Astrocyte of the cerebellum (primary cell): ENCODE results near the gene PIGK.

Experiments
- DNase-seq: peaks from one replicate; pipeline ENCODE4 v3.0.0-alpha.2; 2011; ENCODE audit warnings: low read depth
- H3K4me3 ChIP-seq: 2 replicates; pipeline ENCODE4 v1.5.1; 2011; ENCODE audit warnings: mild to moderate bottlenecking, low read depth, low read length, moderate library complexity
- CTCF ChIP-seq: IDR thresholded peaks from 2 replicates; pipeline ENCODE4 v1.5.1; 2012; ENCODE audit warnings: low read length, low read depth, moderate library complexity, mild to moderate bottlenecking; ENCODE audit errors: missing control alignments
- in situ Hi-C: cut with HindIII; loops from 2 replicates; pipeline ENCODE4 v1.10.0; 2017; ENCODE audit warnings: low sequenced_read_pairs

PIGK gene

GRCh38 chr1:77095236-77095635 is 124.0 kb downstream of the PIGK start:
- no peak for TF ChIP-seq CTCF
- DNase-seq: no peak
- H3K4me3 ChIP-seq: no peak overlapping the region
- in situ Hi-C loops: no loop called here

GRCh38 chr1:77089756-77090155 is 129.5 kb downstream of the PIGK start:
- in situ Hi-C loops: no loop called here
- no peak for TF ChIP-seq CTCF

GRCh38 chr1:77085109-77085508 is 134.1 kb downstream of the PIGK start:
- H3K4me3 ChIP-seq: no peak overlapping the region
- in situ Hi-C loops: no loop called here
- TF ChIP-seq CTCF: no peak
- DNase-seq: no peak

More at GRCh38 chr1:77089756-77090155, 129.5 kb downstream of the PIGK start:
- no peak for DNase-seq
- no peak overlapping the region for H3K4me3 ChIP-seq

GRCh38 chr1:77084457-77084856 is 134.8 kb downstream of the PIGK start:
- H3K4me3 ChIP-seq: no peak overlapping the region
- in situ Hi-C loops: no loop called here
- TF ChIP-seq CTCF: no peak
- DNase-seq: no peak

- in situ Hi-C loops: no loop called here
Measured at GRCh38 chr1:77081834-77082233, 137.4 kb downstream of the PIGK start.

GRCh38 chr1:77076759-77077158 is 142.5 kb downstream of the PIGK start:
- DNase-seq: no peak

More at GRCh38 chr1:77081834-77082233, 137.4 kb downstream of the PIGK start:
- TF ChIP-seq CTCF: no peak
- no peak for DNase-seq
- no peak overlapping the region for H3K4me3 ChIP-seq

More at GRCh38 chr1:77076759-77077158, 142.5 kb downstream of the PIGK start:
- TF ChIP-seq CTCF: no peak
- no peak overlapping the region for H3K4me3 ChIP-seq
- in situ Hi-C loops: no loop called here
